HG03575 (cell line): ENCODE results near the gene NAGK.
"Not testable (repeated sequence)": the region's sequence is repeated elsewhere in the genome, so short reads cannot be mapped to it uniquely, and the experiment has no call there.

Source experiments
- ATAC-seq: cut with Tn5 transposase; IDR thresholded peaks from one replicate; pipeline ENCODE4 v1.9.1; 2021; ENCODE audit not compliant: unreplicated experiment, insufficient number of reproducible peaks, low FRiP score; ENCODE audit errors: extremely low read depth

NAGK gene

DNA sequence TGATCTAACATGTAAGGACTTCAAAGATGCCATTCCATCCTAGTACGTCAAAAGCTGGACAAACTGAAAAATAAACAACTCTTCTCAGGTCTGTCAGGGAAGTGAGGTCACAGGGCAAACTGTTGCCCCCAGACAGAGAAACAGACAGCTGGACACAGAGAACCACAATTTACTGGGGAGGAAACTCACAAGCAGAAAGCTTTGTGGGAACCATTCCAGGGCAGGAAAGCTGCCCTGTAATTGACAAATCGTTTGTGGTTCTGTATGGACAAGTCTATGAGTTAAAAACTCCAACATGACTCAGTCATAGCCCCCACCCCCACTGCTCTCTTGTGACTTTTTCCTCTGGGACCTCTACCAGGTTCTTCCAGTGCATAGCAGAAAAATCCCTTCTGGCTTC, 33.2 kb downstream of the NAGK start:
- ATAC-seq, result no peak

DNA sequence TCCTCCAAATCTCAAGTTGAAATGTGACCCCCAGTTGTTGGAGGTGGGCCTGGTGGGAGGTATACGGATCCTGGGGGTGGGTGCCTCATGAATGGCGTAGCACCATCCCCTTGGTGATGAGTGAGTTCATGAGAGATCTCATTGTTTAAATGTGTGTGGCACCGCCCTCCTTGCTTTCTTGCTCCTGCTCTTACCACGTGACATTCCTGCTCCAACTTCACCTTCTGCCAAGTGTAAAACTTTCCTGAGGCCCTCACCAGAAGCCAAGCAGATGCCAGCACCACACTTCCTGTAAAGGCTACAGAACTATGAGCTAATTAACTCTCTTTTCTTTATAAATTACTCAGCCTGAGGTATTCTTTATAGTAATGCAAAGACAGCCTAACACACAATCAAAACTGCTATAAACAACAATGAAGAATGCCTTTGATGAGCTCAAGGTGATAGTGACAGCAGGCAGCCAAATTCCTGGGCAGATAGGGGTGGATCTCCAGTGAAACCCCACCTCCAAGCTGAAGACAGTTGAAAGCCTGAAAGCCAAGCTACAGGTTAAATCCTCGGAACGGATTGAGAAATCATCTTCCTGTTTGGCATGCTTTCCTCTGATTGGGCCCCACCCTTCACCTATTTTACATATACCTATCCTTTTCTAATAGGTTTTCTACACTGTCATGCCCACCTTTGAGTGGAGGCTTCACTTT, 34.7 kb downstream of the NAGK start:
- ATAC-seq, result no peak

DNA sequence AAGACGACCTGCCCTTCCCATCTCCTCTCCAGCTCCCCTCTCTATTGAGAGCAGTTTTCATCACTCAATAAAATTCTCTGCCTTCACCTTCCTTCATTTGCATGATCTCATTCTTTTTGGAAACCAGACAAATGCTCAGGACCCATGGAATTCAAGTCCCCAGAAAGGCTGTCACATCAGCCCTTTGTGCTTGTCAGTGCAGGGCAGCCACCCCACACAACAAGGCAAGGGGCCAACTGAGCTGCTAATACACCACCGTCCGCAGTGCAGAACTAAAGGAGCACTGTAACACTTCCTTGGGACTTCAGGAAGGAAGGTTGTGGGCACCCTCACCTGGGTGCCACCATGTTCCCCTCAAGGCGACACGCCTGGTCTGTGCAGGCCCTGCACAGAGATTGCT, 35.4 kb downstream of the NAGK start:
- no peak for ATAC-seq

DNA sequence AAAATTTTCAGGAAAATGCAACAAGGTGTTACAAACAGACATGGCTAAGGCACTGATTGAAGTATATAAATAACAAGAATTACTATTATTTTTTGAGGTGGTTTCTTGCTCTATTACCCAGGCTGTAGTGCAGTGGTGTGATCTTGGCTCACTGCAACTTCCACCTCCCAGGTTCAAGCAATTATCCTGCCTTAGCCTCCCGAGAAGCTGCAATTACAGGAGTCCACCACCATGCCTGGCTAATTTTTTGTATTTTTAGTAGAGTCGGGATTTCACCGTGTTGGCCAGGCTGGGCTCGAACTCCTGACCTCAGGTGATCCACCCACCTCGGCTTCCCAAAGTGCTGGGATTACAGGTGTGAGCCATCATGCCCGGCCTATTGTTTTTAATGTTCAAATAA, 38.0 kb downstream of the NAGK start:
- ATAC-seq, result not testable (repeated sequence)

DNA sequence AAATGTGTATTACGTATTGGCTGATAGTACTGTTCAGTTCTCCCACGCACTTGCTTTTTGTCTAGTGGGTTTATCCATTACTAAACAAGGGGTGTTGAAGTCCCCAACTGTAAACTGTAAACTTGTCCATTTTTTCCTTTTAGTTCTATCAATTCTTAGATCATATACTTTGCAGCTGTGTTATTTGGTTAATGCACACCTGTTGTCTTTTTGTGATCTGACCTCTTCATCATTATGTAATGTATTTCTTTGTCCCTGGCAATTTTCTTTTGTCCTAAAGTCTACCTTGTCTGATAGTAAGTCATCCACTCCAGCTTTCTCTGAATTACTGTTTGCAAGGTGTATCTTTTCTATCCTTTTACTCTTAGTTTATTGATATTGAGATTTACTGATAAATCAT, 39.6 kb downstream of the NAGK start:
- no peak for ATAC-seq

DNA sequence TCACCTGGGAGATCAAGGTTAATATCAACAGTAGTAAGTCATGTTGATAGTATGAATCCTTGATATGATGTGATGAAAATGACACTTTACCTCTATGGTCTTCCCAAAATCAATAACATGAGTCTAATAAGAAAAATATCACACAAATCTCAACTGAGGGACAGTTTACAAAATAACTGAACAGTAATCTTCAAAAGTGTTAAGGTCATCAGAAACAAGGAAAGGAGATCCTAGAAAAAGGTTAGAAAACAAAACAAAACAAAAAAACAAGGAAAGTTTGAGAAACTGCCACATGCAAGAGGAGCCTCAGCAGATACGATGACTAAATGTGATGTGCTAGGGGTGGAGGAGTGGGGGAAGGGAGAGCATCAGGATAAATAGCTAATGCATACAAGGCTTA, 45.4 kb downstream of the NAGK start:
- ATAC-seq, result no peak

DNA sequence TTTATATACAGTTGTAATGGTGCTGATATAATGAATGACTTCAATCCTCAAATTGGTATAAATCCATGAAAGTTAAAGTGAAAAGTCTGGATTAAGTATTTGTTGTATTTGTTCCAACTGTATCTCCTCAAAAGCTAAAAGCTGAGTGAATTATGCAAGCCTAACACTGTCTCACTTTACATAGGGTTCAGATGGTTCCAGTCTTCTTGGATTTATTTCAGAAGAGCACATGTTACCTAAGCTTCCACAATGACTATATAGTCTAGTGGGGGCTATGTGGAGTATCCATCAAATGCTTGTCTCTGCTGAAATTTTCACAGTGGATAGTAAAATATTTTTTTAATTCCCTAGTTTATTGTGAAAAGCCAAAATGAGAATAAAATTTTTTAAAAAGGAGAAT, 48.6 kb downstream of the NAGK start:
- no peak for ATAC-seq

DNA sequence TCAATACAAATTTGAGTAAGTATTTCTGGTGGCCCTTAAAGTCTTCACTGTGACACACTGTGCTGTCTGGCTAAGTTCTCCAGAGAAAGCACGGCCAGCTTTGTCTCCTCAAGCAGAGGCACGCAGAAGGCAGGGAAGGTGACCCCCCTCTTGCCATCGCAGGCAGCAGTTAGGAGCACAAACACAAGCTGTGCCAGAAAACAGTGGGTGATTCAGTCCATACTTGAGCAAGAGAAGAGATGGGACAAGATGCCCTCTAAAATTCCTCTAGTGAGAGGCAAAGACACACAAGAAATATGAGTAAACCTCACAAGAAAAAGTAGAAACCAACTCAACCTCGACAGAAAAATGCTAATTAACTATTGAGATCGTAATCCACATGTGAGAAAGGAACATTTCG, 51.7 kb downstream of the NAGK start:
- no peak for ATAC-seq

DNA sequence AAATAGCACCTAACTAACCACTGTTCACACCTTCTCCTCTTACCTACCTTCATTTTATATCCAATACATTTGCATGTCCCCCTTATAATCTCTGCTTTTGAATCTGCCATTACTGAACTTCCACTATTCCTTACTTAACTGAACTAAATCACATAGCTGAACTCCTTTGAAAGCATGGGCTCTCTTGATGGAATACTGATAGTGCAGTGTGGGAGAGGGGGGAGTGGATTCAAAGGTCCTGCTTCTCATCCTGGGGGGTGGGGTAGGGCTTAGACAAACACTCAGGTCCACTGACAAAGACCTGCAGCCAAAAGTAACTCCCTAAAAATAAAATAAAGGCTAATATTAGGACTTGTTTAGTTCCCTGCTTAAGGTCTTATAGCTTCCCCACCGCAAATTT, 53.0 kb downstream of the NAGK start:
- ATAC-seq, result no peak

DNA sequence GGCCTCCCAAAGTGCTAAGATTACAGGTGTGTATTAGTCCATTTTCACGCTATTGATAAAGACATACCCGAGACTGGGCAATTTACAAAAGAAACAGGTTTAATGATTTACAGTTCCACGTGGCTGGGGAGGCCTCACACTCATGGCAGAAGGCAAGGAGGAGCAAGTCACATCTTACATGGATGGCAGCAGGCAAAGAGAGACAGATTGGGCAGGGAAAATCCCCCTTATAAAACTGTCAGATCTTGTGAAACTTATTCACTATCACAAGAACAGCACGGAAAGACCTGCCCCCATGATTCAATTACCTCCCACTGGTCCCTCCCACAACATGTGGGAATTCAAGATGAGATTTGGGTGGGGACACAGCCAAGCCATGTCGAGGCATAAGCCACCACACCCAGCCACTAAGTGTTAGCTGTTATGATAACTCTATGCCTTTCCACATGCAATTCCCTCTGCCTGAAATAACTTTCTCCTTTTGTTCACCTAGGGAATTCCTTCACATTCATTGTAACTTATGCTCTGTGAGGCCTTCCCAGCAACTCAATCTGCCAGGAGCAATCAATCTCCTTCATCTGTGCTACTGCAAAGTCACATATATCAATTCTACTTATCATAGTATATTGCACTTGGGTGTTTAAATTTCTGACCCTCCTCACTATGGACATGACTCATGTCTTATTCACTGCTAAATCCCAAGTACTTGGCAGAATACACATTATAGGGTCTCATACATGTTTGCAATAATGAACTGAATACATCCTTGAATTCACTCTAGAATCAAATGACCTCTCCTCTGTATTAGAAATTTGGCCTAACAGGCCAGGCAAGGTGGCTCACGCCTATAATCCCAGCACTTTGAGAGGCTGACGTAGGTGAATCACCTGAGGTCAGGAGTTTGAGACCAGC, 54.2 kb downstream of the NAGK start:
- no peak for ATAC-seq

DNA sequence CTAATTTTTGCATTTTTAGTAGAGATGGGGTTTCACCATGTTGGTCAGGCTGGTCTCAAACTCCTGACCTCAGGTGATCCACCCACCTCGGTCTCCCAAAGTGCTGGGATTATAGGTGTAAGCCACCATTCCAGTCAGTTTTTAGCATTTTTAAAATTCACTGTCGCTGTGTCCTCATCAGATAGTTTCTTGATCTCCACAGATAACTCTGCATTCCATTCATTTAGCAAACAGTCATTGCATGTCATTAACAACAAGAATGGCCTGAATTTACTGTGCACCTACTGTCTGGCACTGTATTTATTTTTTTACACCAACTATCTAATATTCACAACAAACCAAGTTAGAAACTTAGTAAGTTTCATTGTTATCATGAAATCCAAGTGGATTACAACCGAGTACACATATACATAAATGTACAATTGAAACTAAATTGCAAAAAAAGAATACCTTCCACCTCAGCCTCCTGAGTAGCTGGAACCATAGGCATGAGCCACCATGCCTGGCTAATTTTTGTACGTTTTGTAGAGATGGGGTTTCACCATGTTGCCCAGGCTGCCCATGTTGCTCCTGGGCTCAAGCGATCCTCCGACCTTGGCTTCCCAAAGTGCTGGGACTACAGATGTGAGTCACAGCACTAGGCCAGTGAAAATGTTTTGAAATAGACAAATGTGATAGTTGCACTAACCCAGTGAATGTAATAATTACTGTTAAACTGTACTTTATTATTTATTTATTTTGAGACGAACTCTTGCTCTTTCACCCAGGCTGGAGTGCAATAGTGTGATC, 57.3 kb downstream of the NAGK start:
- no peak for ATAC-seq

DNA sequence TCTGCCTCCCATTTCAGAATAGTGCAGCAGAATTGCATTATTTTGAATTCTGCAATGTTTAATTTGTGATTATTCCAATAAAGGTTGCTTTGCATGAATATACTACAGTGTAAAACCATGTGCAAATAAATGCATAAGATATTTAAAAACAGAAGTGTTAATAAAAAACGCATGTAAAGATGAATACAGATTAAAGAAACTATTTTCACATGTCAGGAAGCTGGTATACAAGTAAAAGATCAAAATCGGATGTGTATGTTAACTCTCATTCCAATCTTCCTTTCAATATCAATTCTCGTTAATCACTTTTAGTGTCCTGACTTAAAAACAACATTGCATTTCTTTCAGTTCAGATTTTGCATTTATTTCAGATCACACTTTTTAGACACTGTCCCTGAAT, 58.5 kb downstream of the NAGK start:
- ATAC-seq, result no peak
